Measurements from ENCODE around the gene CALM1.

GRCh38 chr14:90398841-90399540, 2.2 kb downstream of the CALM1 start:
- TF ChIP-seq CTCF (IDR thresholded peaks at IDR 0.05) (no peak), POLR2A (IDR thresholded peaks at IDR 0.05) (no peak)
